Activated CD8-positive, alpha-beta T cell treated with anti-CD3 and anti-CD28 coated beads, Interleukin-2, amount 10 ng/mL, durations not matched to agents 7 days and 5 days (primary cell): ENCODE measurements around the gene IRAK1. TPM values are rescaled to one million over a fixed set of nuclear protein-coding genes. Genes with fewer than 3 reads are reported as not detected.
A peak's percentile ranks its signal among the peaks of the same experiment; 100 is the strongest.

ENCODE experiments used
- ATAC-seq: fragments of 150-1000 bp; cut with Tn5 transposase; one replicate; pipeline ENCODE4 v1.10.0; 2021; ENCODE audit warnings: moderate library complexity
- CTCF ChIA-PET: fragments of 350-600 bp; sonication (Branson Sonifier 250); formaldehyde crosslinking; loops from one replicate; lab custom pipeline; 2021; ENCODE audit warnings: antibody characterized with exemption; lab: Charles Lee
- POLR2A ChIA-PET: fragments of 350-600 bp; sonication (Branson Sonifier 250); formaldehyde crosslinking; loops from one replicate; lab custom pipeline; 2021; ENCODE audit warnings: antibody characterized with exemption; lab: Charles Lee
- DNase-seq: peaks from one replicate; pipeline ENCODE4 v3.0.0-alpha.2; 2020
- H3K27ac Mint-ChIP-seq: one replicate; pipeline ENCODE4 v1.8.0; 2021; ENCODE audit warnings: mild to moderate bottlenecking, mixed read lengths
- H3K27me3 Mint-ChIP-seq: one replicate; pipeline ENCODE4 v1.8.0; 2021; ENCODE audit warnings: low read depth, mixed read lengths
- H3K36me3 Mint-ChIP-seq: one replicate; pipeline ENCODE4 v1.8.0; 2021; ENCODE audit warnings: low read depth, mixed read lengths
- H3K4me1 Mint-ChIP-seq: one replicate; pipeline ENCODE4 v1.8.0; 2021; ENCODE audit warnings: low read depth, mixed read lengths
- H3K4me3 Mint-ChIP-seq: one replicate; pipeline ENCODE4 v1.8.0; 2021; ENCODE audit warnings: mild to moderate bottlenecking, mixed read lengths
- H3K9me3 Mint-ChIP-seq: one replicate; pipeline ENCODE4 v1.8.0; 2022; ENCODE audit warnings: mixed read lengths; ENCODE audit not compliant: insufficient read depth
- total RNA-seq, 2 experiments: library from RNA; stranded (reverse); gene quantifications; one replicate each; pipeline ENCODE4 v1.2.3, GENCODE V29; 2021

IRAK1 gene
- total RNA-seq, 2 experiments from 2014 or later = 164 to 165 TPM

DNA sequence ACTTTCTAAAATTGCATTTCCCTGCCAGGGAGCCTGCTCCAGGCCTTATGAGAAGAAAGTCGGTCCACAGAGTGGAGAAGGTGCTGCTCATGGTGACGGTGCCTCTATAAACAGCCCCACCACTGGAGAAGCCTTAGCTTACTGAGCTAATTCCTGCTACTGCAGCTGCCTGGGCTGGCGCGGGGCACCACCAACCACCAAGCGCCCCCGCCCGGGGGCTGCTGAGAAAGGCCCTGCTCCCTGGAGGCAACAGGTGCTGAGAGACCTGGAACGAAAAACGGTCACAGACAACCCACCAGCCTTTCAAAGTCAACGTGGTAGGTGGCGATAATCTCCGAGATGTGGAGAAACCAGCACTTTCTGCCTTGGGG is 51.0 kb downstream of the IRAK1 start:
- Mint-ChIP-seq H3K27ac (peak overlapping the region; percentile 100), H3K27me3 (no peaks in the 10 kb centered on the region), H3K4me1 (peaks cover 31% of the 10 kb centered on the region), H3K36me3 (peaks cover 41% of the 10 kb centered on the region), H3K9me3 (no peaks in the 10 kb centered on the region), H3K4me3 (peak overlapping the region; percentile 100)
- peak; percentile 54 for DNase-seq
- ChIA-PET CTCF (interaction anchor here (1.0 to 7.0 kb wide), 3 partner anchors 21 to 206 kb away, joined by 3 to 37 read pairs (median 29); partner anchors contain the start of gene ARHGAP4), POLR2A (interaction anchor here (0.6 to 9.0 kb wide), 5 partner anchors 8 to 124 kb away, joined by 3 to 117 read pairs (median 6); partner anchors contain the start of gene ARHGAP4)
- no peak for ATAC-seq

DNA sequence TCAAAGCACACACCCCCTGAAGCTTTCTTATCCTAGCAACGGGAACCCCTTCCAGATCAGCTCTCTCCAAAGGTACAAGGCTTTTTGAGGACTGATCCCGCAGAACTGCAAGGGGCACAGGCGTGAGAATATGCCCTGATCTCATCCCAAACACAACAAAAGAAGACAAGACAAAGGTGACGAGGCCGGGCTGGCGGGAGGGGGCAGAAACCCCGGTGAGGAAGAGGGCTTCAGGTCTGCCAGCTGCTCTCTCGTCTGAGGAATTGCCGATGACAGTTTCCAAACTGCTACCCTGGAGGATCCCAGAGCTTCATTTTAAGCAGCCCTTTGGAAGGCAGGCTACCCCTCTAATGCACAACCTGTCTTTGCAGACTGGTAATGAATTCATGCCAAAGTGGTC is 51.4 kb downstream of the IRAK1 start:
- H3K27me3 Mint-ChIP-seq = no peaks in the 10 kb centered on the region
- H3K9me3 Mint-ChIP-seq = no peaks in the 10 kb centered on the region
- H3K4me3 Mint-ChIP-seq = peak overlapping the region; percentile 100
- no peak for ATAC-seq
- peaks cover 37% of the 10 kb centered on the region for H3K36me3 Mint-ChIP-seq
- peaks cover 28% of the 10 kb centered on the region for H3K4me1 Mint-ChIP-seq
- H3K27ac Mint-ChIP-seq = peak overlapping the region; percentile 100
- ChIA-PET POLR2A (interaction anchor here (0.7 to 9.0 kb wide), 6 partner anchors 9 to 46 kb away, joined by 3 to 117 read pairs (median 4); partner anchors contain the start of gene ARHGAP4), CTCF (interaction anchor here (1.0 to 7.0 kb wide), 4 partner anchors 15 to 205 kb away, joined by 3 to 37 read pairs (median 22); partner anchors contain the start of gene ARHGAP4)
- no peak for DNase-seq

DNA sequence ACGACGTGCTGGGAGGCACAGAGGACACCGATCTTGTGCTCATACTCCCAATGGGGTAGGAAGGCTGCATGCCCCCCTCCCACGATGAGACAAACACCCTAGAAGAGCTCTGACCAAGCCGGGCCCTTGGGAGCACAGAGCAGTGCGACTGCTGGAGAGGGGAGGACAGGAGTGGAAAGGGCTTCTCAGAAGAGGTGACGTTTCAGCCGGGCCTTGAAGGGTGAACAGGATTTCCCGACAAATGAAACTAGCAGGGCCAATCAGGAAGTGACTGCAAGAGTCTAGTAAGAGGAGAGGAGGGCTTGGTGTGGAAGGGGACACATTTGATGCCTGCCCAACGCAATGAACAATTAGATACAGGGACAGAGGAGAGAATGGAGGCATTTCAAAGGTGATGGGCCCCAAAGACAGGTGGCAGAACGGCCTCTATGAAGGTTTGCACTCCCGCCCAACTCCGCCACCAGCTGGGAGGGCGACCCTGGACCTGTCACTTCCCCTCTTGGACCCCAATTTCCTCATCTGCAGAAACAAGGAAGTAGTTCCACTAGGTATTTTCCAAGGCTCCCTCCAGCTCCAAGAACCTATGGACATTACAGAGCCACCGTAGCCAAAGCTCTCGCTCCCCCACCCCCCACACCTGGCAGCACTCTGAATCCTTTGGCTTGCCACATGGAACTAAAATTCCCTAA is 52.0 kb downstream of the IRAK1 start:
- ATAC-seq (peak; percentile 3), DNase-seq (peak; percentile 67)
- CTCF ChIA-PET = interaction anchor here (1.0 to 7.0 kb wide), 6 partner anchors 14 to 204 kb away, joined by 3 to 37 read pairs (median 10); partner anchors contain the start of gene ARHGAP4

DNA sequence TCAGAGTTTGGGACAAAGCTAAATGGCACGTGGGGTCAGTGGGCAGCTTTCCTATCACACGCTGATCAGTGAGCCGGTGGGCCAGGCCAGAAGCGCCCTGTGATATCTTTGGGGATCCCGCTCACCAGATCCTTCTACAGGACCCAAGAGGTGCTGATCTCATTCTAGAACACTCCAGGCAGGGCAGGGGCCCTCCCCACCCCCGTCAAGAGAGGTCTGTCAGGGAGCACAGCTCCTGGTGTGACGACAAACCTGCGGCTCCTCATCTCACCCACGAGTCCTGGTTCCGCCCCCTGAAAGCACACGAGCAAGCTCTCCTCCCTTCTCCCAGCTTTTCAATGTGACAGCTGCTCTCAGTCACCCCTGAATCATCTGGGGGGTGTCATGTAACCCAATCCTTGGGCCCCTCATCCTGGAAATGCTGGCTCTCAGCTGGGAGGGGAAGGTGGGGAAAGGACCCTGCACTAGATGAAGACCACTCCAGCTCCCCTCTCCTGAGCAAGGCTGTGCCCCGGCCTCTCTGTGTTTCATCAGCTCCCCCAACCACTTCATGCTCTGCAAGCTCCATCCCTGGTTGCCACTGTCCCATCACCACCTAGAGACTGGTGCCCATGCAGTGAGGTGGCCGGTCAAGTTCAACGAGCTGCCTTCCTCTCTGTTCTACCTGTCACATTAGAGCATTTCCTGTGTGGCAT is 52.7 kb downstream of the IRAK1 start:
- DNase-seq (no peak), ATAC-seq (no peak)
- Mint-ChIP-seq H3K9me3 (no peaks in the 10 kb centered on the region), H3K27me3 (no peaks in the 10 kb centered on the region), H3K27ac (peak overlapping the region; percentile 100), H3K4me3 (peak overlapping the region; percentile 100), H3K4me1 (peaks cover 28% of the 10 kb centered on the region), H3K36me3 (peaks cover 43% of the 10 kb centered on the region)
- ChIA-PET POLR2A (interaction anchor here (0.6 to 9.0 kb wide), 8 partner anchors 10 to 240 kb away, joined by 3 to 117 read pairs (median 4); partner anchors contain the start of gene ARHGAP4), CTCF (interaction anchor here (1.4 to 7.0 kb wide), 6 partner anchors 14 to 203 kb away, joined by 3 to 37 read pairs (median 10); partner anchors contain the start of genes ARHGAP4 and PLXNB3)

More for the DNA sequence above, 52.0 kb downstream of the IRAK1 start:
- Mint-ChIP-seq H3K9me3 (no peaks in the 10 kb centered on the region), H3K36me3 (peaks cover 37% of the 10 kb centered on the region), H3K27ac (peak overlapping the region; percentile 100), H3K4me1 (peaks cover 28% of the 10 kb centered on the region), H3K4me3 (peak overlapping the region; percentile 100), H3K27me3 (no peaks in the 10 kb centered on the region)
- POLR2A ChIA-PET = interaction anchor here (0.6 to 9.0 kb wide), 9 partner anchors 9 to 240 kb away, joined by 3 to 117 read pairs (median 3); partner anchors contain the start of gene ARHGAP4

DNA sequence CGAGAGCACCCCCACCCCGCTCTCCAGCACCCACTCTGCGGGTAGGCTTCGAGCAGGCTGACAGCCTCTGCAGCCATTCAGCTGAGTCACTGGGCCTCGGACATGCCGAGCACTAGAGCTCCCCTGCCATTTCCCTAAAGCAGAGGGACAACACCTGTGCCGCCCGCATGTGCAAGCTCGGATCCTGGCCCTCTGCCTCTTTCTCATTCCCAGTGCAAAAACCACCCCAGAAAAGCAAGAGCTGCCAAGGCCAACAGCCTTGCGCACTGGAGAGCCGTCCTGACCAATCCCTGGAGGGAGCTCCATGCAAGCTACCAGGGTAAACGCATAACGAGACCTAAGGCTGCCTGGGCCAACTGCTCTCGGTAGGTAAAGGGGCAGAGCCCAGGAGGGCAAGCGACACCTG is 53.4 kb downstream of the IRAK1 start:
- Mint-ChIP-seq H3K27me3 (no peaks in the 10 kb centered on the region), H3K36me3 (peaks cover 46% of the 10 kb centered on the region), H3K4me3 (peak overlapping the region; percentile 100), H3K27ac (peak overlapping the region; percentile 100), H3K4me1 (peaks cover 28% of the 10 kb centered on the region), H3K9me3 (no peaks in the 10 kb centered on the region)
- CTCF ChIA-PET = interaction anchor here (1.4 to 7.0 kb wide), 6 partner anchors 13 to 202 kb away, joined by 3 to 37 read pairs (median 10); partner anchors contain the start of genes ARHGAP4 and PLXNB3
- ATAC-seq (no peak), DNase-seq (no peak)
- POLR2A ChIA-PET = interaction anchor here (1.0 to 9.0 kb wide), 4 partner anchors 16 to 40 kb away, joined by 4 to 117 read pairs (median 48); partner anchors contain the start of gene ARHGAP4

DNA sequence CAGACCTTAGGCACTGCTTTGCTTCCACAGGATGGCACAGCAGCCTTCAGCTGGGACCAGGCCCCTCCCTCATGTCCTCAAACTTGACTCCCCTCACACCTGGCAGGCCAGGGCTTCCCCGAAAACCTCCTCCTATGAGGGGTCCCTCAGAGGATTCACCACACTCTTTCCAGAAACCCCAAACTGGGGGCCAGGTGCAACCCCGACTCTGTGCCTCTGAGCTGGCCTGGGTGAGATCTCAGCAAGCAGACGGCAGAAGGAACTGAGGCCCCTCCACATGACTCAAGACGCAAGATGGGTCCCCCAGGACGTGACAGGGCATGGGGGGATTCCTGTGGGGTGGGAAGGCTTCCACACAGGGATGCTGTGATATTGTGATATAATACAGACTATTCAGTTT is 54.3 kb downstream of the IRAK1 start:
- no peak for ATAC-seq
- Mint-ChIP-seq H3K27me3 (no peaks in the 10 kb centered on the region), H3K36me3 (peaks cover 50% of the 10 kb centered on the region), H3K4me1 (peaks cover 28% of the 10 kb centered on the region), H3K9me3 (no peaks in the 10 kb centered on the region), H3K27ac (peak overlapping the region; percentile 60), H3K4me3 (no peak overlapping the region)
- ChIA-PET CTCF (interaction anchor here (1.4 to 4.7 kb wide), 3 partner anchors 12 to 202 kb away, joined by 3 to 29 read pairs (median 15); partner anchors contain the start of gene PLXNB3), POLR2A (interaction anchor here (1.0 to 1.4 kb wide), 2 partner anchors 17 to 39 kb away, joined by 3 to 4 read pairs; no protein-coding TSS in a partner anchor)
- no peak for DNase-seq

DNA sequence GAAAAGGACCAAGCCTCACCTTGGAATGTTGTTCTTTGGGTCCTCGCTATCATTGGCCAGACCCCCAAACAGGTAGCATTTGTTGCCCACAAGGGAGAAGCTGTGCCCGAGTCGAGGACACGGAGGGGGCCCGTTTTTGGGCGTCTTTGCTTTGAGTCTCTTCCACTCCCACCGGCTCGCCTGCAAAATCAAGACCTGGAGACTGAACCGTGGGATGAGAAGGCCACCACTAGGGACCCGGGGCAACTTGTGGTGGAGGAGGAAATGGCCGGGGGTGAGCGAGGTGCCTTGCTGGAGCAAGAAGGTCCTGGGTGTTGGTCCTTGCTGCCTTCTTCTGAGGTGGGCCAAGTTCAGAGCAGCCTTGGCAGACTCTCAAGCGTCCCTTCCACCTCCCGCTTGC is 55.6 kb downstream of the IRAK1 start:
- CTCF ChIA-PET = no interaction called here

DNA sequence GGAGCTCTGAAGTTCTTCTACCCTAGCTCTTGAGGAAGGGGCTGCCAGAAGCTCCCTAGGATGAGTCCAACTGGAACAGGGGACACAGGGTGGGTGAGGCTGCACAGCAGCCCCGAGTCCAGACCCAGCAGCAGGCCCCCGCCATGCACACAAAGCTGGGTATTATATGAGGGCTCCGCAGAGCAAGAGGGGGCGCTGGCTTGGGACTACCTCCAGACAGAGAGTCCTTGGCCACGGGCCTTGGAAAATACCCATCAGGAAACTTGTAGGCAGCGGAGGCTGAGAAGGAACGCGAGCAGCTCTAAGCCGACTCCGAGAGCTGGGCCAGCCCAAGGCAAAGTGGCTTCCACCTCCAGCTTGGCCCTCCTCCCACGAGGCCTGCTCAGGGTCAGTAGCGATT is 56.2 kb downstream of the IRAK1 start:
- Mint-ChIP-seq H3K27me3 (no peaks in the 10 kb centered on the region), H3K4me3 (no peak overlapping the region), H3K27ac (no peak overlapping the region), H3K36me3 (peaks cover 46% of the 10 kb centered on the region), H3K9me3 (no peaks in the 10 kb centered on the region), H3K4me1 (peaks cover 28% of the 10 kb centered on the region)
- POLR2A ChIA-PET = no interaction called here
- CTCF ChIA-PET = no interaction called here
- DNase-seq = no peak
- no peak for ATAC-seq

More for the DNA sequence above, 55.6 kb downstream of the IRAK1 start:
- Mint-ChIP-seq H3K4me1 (peaks cover 28% of the 10 kb centered on the region), H3K27ac (no peak overlapping the region), H3K36me3 (peaks cover 50% of the 10 kb centered on the region), H3K4me3 (no peak overlapping the region), H3K27me3 (no peaks in the 10 kb centered on the region), H3K9me3 (no peaks in the 10 kb centered on the region)
- DNase-seq = no peak
- POLR2A ChIA-PET = interaction anchor here (1.4 kb wide), 1 partner anchor 16 kb away, joined by 4 read pairs; no protein-coding TSS in a partner anchor
- ATAC-seq = no peak

DNA sequence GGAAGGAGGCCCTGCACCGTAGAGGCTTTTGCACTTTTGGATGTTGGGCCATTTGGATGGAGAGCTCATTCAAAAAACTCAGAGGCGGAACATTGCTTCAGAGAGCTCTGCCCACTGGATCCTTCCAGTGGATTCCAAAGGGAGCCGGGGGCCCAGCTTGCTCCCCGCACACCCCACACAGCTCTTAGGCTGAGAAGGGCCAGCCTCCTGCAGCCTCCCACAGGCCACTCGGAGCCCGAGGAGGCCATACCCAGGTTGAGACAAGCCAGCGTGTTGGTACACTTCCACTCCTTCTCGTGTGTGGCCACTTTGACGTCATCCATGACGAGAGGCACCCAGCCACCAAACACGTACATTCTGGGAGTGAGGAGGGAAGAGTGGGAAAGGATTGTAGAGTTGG is 58.4 kb downstream of the IRAK1 start:
- H3K36me3 Mint-ChIP-seq = peaks cover 38% of the 10 kb centered on the region
- no peak overlapping the region for H3K27ac Mint-ChIP-seq
- no peak overlapping the region for H3K4me3 Mint-ChIP-seq
- no peak for ATAC-seq
- peaks cover 13% of the 10 kb centered on the region for H3K4me1 Mint-ChIP-seq
- H3K27me3 Mint-ChIP-seq = no peaks in the 10 kb centered on the region
- CTCF ChIA-PET = interaction anchor here (1.1 to 1.2 kb wide), 2 partner anchors 9 to 14 kb away, joined by 3 read pairs; no protein-coding TSS in a partner anchor
- no peaks in the 10 kb centered on the region for H3K9me3 Mint-ChIP-seq
- POLR2A ChIA-PET = interaction anchor here (1.0 to 1.2 kb wide), 2 partner anchors 12 to 34 kb away, joined by 3 to 5 read pairs; no protein-coding TSS in a partner anchor
- DNase-seq = no peak

DNA sequence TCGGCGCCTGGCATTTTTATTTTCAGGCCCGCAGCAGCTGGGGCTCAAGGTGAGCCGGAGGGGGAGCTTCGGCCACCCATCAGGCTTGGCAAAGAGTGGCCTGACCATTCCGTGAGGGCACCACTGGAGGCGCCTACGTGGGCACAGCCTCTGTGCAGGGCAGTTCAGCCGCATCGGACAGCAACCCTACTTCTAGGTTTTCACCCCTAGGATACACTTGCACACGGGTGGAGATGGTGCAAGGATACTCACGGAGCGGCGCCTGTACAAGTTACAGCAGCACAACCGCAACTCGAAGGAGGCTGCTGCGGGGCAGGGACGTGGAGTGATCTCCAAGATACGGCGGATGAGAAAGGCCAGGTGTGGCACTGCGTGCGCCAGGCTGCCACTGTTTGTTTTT is 58.9 kb downstream of the IRAK1 start:
- H3K27ac Mint-ChIP-seq = no peak overlapping the region
- POLR2A ChIA-PET = no interaction called here
- no peaks in the 10 kb centered on the region for H3K27me3 Mint-ChIP-seq
- no peaks in the 10 kb centered on the region for H3K9me3 Mint-ChIP-seq
- no peak overlapping the region for H3K4me3 Mint-ChIP-seq
- ATAC-seq (no peak), DNase-seq (no peak)
- CTCF ChIA-PET = no interaction called here
- peaks cover 37% of the 10 kb centered on the region for H3K36me3 Mint-ChIP-seq
- H3K4me1 Mint-ChIP-seq = peaks cover 8% of the 10 kb centered on the region
